NCI-H526 (cell line): ENCODE results near the gene RBM24.

Experiments
- DNase-seq, 2 experiments: peaks; one replicate each; lab custom pipeline; 2025; lab: John Stamatoyannopoulos, UW

Gene RBM24

DNA sequence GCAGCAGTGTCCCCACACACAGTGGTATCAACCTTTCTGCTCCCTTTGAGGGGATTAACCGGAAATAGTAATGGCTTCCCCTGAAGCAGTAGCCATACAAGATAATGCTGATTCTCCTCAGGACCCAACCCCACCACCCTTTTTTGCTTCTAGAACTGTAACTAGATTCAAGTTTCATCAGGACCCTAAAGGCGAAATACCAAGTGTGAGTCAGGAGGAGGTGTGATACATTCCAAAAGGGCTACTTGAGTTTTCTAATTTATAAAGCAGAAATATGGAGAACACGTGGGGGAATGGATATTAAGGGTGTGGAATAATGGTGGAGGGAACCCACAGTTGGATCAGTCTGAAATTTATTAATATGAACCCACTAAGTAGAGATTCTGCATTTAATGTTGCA lies 60.7 kb downstream of the RBM24 start:
- no peak for DNase-seq

DNA sequence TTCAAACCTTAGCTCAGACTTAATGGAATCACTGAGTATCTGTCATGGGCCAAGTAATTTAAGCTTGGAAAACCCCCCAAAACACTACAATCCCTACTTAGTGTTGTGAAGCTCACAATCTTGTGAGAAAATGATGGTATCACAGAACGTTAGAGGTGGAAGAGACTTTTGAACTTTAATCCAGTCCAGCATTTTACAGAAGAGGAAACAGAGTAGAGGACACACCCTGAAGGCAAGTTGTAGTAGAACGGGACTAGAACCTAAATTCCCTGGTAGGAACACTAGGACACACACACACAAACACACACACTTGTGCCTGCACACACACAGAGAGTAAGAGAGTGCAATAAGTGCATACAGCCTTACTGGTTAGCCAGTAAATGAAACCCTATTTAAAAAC lies 62.1 kb downstream of the RBM24 start:
- DNase-seq, result no peak
